Measurements from ENCODE around the gene PRDM16. TPM values are rescaled to one million over a fixed set of nuclear protein-coding genes. Genes with fewer than 3 reads are reported as not detected.

Gene PRDM16
- total RNA-seq, 1 donor from 2014 or later = 21.4 TPM

DNA sequence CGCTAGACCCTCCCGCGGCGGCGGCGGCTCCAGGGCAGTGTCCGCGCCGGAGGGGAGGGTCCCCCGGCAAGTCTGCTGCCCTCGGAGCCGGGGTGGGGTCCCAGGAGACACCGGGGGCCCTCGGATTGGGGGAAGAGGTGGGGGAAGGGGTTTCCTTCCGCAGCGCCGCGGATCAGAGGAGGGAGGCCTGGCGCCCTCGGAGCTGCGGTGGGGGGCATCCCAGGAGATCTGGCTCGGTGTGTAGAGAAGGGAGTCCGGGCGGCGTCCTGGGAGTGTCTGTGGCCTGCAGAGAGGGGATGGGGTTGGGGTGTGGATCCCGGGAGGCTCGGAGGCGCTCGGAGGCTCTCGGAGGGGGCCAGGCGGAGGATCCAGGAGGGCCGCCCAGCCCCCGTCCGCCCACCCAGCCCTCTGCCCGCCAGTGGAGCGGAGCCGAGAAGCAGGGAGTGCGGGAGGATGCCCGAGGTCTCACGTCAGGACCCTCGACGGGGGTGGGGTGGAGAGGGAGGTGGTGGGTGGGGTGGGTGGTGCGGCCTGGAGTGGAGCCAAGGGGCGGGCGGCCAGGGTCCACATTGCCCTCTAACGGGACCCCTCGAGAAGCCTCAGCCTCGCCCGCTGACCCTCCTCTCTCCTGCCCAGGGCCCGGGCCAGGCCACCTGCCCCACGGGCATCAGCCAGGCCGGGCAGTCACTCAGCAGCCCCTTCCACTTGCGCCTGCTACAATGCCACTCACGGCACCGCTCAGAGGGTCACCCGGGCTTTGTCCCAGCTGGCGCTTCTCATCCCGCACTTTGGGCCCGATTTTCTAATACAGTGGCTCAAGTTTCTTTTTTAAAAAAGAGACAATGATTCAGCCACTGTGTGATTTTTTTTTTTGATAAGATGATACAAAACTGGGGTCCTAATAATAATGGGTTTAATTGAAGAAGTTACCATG lies 325.3 kb downstream of the PRDM16 start:
- H3K36me3 Mint-ChIP-seq (ENCODE audit: low read depth, unreplicated experiment) = no peaks in the 10 kb centered on the region
- peak overlapping the region; percentile 14 for H3K27ac Mint-ChIP-seq (ENCODE audit: unreplicated experiment)
- DNase-seq (ENCODE audit: low spot score) = no peak
- H3K4me3 Mint-ChIP-seq (ENCODE audit: unreplicated experiment) = peak overlapping the region; percentile 76
- TF ChIP-seq, protein P1, sequence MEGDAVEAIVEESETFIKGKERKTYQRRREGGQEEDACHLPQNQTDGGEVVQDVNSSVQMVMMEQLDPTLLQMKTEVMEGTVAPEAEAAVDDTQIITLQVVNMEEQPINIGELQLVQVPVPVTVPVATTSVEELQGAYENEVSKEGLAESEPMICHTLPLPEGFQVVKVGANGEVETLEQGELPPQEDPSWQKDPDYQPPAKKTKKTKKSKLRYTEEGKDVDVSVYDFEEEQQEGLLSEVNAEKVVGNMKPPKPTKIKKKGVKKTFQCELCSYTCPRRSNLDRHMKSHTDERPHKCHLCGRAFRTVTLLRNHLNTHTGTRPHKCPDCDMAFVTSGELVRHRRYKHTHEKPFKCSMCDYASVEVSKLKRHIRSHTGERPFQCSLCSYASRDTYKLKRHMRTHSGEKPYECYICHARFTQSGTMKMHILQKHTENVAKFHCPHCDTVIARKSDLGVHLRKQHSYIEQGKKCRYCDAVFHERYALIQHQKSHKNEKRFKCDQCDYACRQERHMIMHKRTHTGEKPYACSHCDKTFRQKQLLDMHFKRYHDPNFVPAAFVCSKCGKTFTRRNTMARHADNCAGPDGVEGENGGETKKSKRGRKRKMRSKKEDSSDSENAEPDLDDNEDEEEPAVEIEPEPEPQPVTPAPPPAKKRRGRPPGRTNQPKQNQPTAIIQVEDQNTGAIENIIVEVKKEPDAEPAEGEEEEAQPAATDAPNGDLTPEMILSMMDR (IDR thresholded peaks at IDR 0.05; ENCODE audit: unreplicated experiment) = no peak
- H3K9me3 Mint-ChIP-seq (ENCODE audit: unreplicated experiment) = no peaks in the 10 kb centered on the region
- peaks cover 14% of the 10 kb centered on the region for H3K4me1 Mint-ChIP-seq (ENCODE audit: unreplicated experiment)
- peaks cover 12% of the 10 kb centered on the region for H3K27me3 Mint-ChIP-seq (ENCODE audit: unreplicated experiment)

DNA sequence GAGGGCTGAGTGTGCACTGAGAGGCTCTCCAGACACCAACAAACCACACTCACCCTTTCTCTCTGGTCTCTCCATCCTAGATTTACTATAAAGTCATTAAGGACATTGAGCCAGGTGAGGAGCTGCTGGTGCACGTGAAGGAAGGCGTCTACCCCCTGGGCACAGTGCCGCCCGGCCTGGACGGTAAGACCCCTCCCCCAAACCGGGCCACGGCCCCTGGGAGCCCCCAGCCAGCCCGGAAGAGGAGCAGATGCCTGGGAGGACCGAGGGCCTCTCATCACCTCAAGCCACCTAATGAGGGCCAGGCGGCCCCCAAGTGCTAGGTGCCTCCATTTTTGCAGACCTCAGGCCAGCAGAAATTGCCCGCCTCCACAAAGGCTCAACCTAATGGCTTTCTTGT lies 327.4 kb downstream of the PRDM16 start:
- H3K27ac Mint-ChIP-seq (ENCODE audit: unreplicated experiment) = no peak overlapping the region
- TF ChIP-seq, protein P1 (IDR thresholded peaks at IDR 0.05; ENCODE audit: unreplicated experiment) = no peak
- peaks cover 14% of the 10 kb centered on the region for H3K4me1 Mint-ChIP-seq (ENCODE audit: unreplicated experiment)
- no peak overlapping the region for H3K4me3 Mint-ChIP-seq (ENCODE audit: unreplicated experiment)
- no peaks in the 10 kb centered on the region for H3K36me3 Mint-ChIP-seq (ENCODE audit: low read depth, unreplicated experiment)
- no peaks in the 10 kb centered on the region for H3K9me3 Mint-ChIP-seq (ENCODE audit: unreplicated experiment)
- peaks cover 7% of the 10 kb centered on the region for H3K27me3 Mint-ChIP-seq (ENCODE audit: unreplicated experiment)
- no peak for DNase-seq (ENCODE audit: low spot score)

DNA sequence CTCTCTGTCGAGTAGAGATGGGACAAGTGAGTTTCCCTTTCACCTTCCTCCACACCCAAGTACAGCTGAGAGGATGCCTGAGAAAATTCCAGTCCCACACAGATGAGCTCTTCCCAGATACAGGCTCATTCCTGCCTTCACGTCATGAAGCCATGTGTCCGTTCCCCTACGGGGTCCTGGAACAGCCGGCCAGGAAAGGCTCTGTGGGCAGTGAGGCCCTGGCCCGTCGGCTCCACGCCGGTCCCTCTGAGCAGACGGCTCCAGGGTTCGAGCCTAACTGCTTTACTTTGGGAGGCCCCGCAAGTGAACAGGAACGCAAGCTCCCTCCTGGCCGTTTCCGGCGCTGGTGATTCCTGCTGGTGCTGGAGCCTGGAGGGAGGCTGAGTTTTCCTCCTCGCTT lies 328.3 kb downstream of the PRDM16 start:
- DNase-seq (ENCODE audit: low spot score) = no peak
- Mint-ChIP-seq H3K27me3 (ENCODE audit: unreplicated experiment) (peaks cover 10% of the 10 kb centered on the region), H3K4me1 (ENCODE audit: unreplicated experiment) (peaks cover 10% of the 10 kb centered on the region), H3K9me3 (ENCODE audit: unreplicated experiment) (no peaks in the 10 kb centered on the region), H3K36me3 (ENCODE audit: low read depth, unreplicated experiment) (no peaks in the 10 kb centered on the region), H3K4me3 (ENCODE audit: unreplicated experiment) (no peak overlapping the region), H3K27ac (ENCODE audit: unreplicated experiment) (no peak overlapping the region)
- TF ChIP-seq, protein P1 (IDR thresholded peaks at IDR 0.05; ENCODE audit: unreplicated experiment) = no peak

DNA sequence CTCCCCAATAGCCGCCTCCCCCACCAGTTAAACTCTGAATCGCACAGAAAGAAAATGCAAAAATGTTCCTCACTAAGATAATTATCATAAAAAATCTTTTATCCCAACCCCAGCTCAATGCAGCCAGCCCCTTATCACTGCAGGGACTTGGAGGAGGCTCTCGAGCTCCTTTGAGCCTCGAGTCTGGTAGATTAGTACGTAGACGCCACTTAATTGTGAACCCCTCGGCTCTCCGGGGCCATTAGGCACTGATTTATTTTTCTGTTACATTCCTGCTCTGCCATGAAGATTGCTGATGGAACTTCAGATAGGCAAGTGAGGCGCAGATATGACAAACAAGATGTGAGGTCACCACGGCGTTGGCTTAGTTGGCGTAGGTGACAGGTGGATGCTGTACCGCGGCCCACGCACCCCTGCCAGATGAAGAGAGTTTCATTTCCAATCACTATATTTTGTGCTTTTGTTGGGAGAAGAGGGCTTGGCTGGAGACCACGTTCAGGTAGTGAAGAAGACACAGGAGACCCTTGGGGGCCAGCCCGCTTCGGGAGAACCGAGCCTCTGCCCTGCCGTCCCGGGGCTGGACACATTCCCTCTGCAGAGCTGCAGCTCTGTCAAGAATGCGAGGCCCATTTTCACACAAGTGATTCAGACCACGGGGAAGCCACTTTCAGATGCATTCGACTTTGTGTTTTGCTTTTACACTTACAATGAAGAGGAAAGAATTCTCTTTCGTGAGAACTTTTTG lies 329.6 kb downstream of the PRDM16 start:
- Mint-ChIP-seq H3K4me3 (ENCODE audit: unreplicated experiment) (no peak overlapping the region), H3K27me3 (ENCODE audit: unreplicated experiment) (peaks cover 8% of the 10 kb centered on the region), H3K4me1 (ENCODE audit: unreplicated experiment) (peaks cover under 1% of the 10 kb centered on the region), H3K36me3 (ENCODE audit: low read depth, unreplicated experiment) (no peaks in the 10 kb centered on the region), H3K27ac (ENCODE audit: unreplicated experiment) (no peak overlapping the region), H3K9me3 (ENCODE audit: unreplicated experiment) (no peaks in the 10 kb centered on the region)
- no peak for DNase-seq (ENCODE audit: low spot score)
- TF ChIP-seq, protein P1 (IDR thresholded peaks at IDR 0.05; ENCODE audit: unreplicated experiment) = no peak
